Measurements from ENCODE around the gene NTM. TPM values are rescaled to one million over a fixed set of nuclear protein-coding genes. Genes with fewer than 3 reads are reported as not detected.

NTM gene
- total RNA-seq, 1 donor from 2014 or later, result not detected

GRCh38 chr11:132285631-132286030 lies 915.2 kb downstream of the NTM start:
- ChIA-PET POLR2A (no interaction called here), CTCF (no interaction called here)
- no peak for DNase-seq
- Mint-ChIP-seq H3K9me3 (no peaks in the 10 kb centered on the region), H3K4me1 (no peaks in the 10 kb centered on the region), H3K27me3 (no peaks in the 10 kb centered on the region), H3K36me3 (ENCODE audit: low read depth) (no peaks in the 10 kb centered on the region), H3K4me3 (no peak overlapping the region), H3K27ac (no peak overlapping the region)
- ATAC-seq (ENCODE audit: low read depth), result no peak
- TF ChIP-seq CTCF (IDR thresholded peaks at IDR 0.05), result no peak
- intact Hi-C loops (cut with micrococcal nuclease), result no loop called here

- no peak overlapping the region for H3K4me3 Mint-ChIP-seq
- H3K27ac Mint-ChIP-seq, result no peak overlapping the region
- ChIA-PET CTCF (no interaction called here), POLR2A (no interaction called here)
- H3K27me3 Mint-ChIP-seq, result no peaks in the 10 kb centered on the region
- DNase-seq, result no peak
- no peak for TF ChIP-seq CTCF (IDR thresholded peaks at IDR 0.05)
- intact Hi-C loops (cut with micrococcal nuclease), result no loop called here
- H3K4me1 Mint-ChIP-seq, result no peaks in the 10 kb centered on the region
- no peaks in the 10 kb centered on the region for H3K9me3 Mint-ChIP-seq
- ATAC-seq (ENCODE audit: low read depth), result no peak
- H3K36me3 Mint-ChIP-seq (ENCODE audit: low read depth), result no peaks in the 10 kb centered on the region
Measured at GRCh38 chr11:132286106-132286505, 915.7 kb downstream of the NTM start.

- ChIA-PET CTCF (no interaction called here), POLR2A (no interaction called here)
- no peak for TF ChIP-seq CTCF (IDR thresholded peaks at IDR 0.05)
- ATAC-seq (ENCODE audit: low read depth) (no peak), DNase-seq (no peak)
- Mint-ChIP-seq H3K27ac (no peak overlapping the region), H3K4me3 (no peak overlapping the region), H3K4me1 (no peaks in the 10 kb centered on the region), H3K9me3 (no peaks in the 10 kb centered on the region), H3K36me3 (ENCODE audit: low read depth) (no peaks in the 10 kb centered on the region), H3K27me3 (no peaks in the 10 kb centered on the region)
- intact Hi-C loops (cut with micrococcal nuclease), result no loop called here
Measured at GRCh38 chr11:132288036-132288435, 917.6 kb downstream of the NTM start.

GRCh38 chr11:132289590-132290256 lies 919.3 kb downstream of the NTM start:
- DNase-seq (no peak), ATAC-seq (ENCODE audit: low read depth) (no peak)
- TF ChIP-seq CTCF (IDR thresholded peaks at IDR 0.05), result no peak
- ChIA-PET POLR2A (no interaction called here), CTCF (no interaction called here)
- H3K27me3 Mint-ChIP-seq, result no peaks in the 10 kb centered on the region
- H3K27ac Mint-ChIP-seq, result no peak overlapping the region
- no peaks in the 10 kb centered on the region for H3K36me3 Mint-ChIP-seq (ENCODE audit: low read depth)
- no peaks in the 10 kb centered on the region for H3K9me3 Mint-ChIP-seq
- no peak overlapping the region for H3K4me3 Mint-ChIP-seq
- intact Hi-C loops (cut with micrococcal nuclease), result no loop called here
- no peaks in the 10 kb centered on the region for H3K4me1 Mint-ChIP-seq

GRCh38 chr11:132293586-132293985 lies 923.2 kb downstream of the NTM start:
- no peaks in the 10 kb centered on the region for H3K9me3 Mint-ChIP-seq
- no peak overlapping the region for H3K27ac Mint-ChIP-seq
- no peaks in the 10 kb centered on the region for H3K36me3 Mint-ChIP-seq (ENCODE audit: low read depth)
- CTCF ChIA-PET, result no interaction called here
- ATAC-seq (ENCODE audit: low read depth) (no peak), DNase-seq (no peak)
- intact Hi-C loops (cut with micrococcal nuclease), result no loop called here
- H3K27me3 Mint-ChIP-seq, result no peaks in the 10 kb centered on the region
- TF ChIP-seq CTCF (IDR thresholded peaks at IDR 0.05), result no peak
- H3K4me1 Mint-ChIP-seq, result no peaks in the 10 kb centered on the region
- POLR2A ChIA-PET, result no interaction called here
- H3K4me3 Mint-ChIP-seq, result no peak overlapping the region
